HTERT RPE-1 (cell line): ENCODE measurements around the gene ADGRA1.
"Not testable (repeated sequence)": the region's sequence is repeated elsewhere in the genome, so short reads cannot be mapped to it uniquely, and the experiment has no call there.

Experiments used
- in situ Hi-C: fragments of 300-500 bp; cut with MboI; formaldehyde crosslinking; loops from 4 replicates; pipeline ENCODE4 v1.14.3; 2020; ENCODE audit warnings: low sequenced_read_pairs

Gene ADGRA1

GRCh38 chr10:133141144-133141957 lies 53.6 kb downstream of the ADGRA1 start:
- in situ Hi-C loops: no loop called here

DNA sequence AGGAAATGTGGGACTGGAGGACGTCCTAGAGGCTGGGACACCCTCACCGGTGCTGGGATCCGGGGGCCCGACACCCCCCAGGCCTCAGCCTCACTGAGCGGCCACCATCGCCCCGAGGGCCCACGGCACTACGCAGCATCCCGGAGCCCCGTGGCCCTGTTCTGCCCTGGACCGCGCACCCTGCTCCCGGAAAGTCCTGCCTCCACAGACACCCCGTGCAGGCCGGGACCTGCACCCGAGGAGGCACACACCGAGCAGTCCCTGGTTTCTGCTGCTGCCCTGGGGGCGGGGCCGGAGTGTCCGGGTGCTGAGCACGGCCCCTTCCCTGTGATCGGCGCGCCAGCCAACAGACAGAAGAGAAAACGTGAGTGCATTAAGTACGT lies 54.2 kb downstream of the ADGRA1 start:
- in situ Hi-C loops: no loop called here

GRCh38 chr10:133142523-133143199 lies 54.9 kb downstream of the ADGRA1 start:
- in situ Hi-C loops: no loop called here

GRCh38 chr10:133143200-133143533 lies 55.4 kb downstream of the ADGRA1 start:
- in situ Hi-C loops: no loop called here

DNA sequence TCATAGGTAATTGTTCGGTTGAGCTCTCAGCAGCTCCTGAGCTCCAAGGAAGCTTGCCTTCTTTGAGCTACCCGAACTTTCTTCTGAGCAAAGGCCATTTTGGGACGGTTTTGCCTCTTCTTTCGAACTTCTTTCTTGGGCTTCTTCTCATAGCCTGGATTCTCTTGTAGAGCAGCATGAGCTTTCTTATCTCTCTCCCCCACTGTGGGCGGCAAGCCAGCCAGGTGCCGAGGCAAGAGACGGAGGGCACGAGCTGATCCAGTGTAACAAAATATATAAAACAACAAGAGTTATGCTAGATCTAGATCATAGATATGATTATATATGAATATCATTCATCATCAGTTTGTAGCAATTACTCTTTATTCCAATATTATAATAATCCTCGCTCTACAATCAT lies 55.8 kb downstream of the ADGRA1 start:
- in situ Hi-C loops: no loop called here

GRCh38 chr10:133144771-133145170 lies 57.0 kb downstream of the ADGRA1 start:
- in situ Hi-C loops: no loop called here

GRCh38 chr10:133150226-133150625 lies 62.5 kb downstream of the ADGRA1 start:
- in situ Hi-C loops: no loop called here

GRCh38 chr10:133150656-133151055 lies 62.9 kb downstream of the ADGRA1 start:
- in situ Hi-C loops: no loop called here

GRCh38 chr10:133151071-133151470 lies 63.3 kb downstream of the ADGRA1 start:
- in situ Hi-C loops: not testable (repeated sequence)

GRCh38 chr10:133151543-133151972 lies 63.8 kb downstream of the ADGRA1 start:
- in situ Hi-C loops: no loop called here

GRCh38 chr10:133154411-133154810 lies 66.7 kb downstream of the ADGRA1 start:
- in situ Hi-C loops: no loop called here

- in situ Hi-C loops: no loop called here
Observed at GRCh38 chr10:133154996-133155778, 67.5 kb downstream of the ADGRA1 start.

DNA sequence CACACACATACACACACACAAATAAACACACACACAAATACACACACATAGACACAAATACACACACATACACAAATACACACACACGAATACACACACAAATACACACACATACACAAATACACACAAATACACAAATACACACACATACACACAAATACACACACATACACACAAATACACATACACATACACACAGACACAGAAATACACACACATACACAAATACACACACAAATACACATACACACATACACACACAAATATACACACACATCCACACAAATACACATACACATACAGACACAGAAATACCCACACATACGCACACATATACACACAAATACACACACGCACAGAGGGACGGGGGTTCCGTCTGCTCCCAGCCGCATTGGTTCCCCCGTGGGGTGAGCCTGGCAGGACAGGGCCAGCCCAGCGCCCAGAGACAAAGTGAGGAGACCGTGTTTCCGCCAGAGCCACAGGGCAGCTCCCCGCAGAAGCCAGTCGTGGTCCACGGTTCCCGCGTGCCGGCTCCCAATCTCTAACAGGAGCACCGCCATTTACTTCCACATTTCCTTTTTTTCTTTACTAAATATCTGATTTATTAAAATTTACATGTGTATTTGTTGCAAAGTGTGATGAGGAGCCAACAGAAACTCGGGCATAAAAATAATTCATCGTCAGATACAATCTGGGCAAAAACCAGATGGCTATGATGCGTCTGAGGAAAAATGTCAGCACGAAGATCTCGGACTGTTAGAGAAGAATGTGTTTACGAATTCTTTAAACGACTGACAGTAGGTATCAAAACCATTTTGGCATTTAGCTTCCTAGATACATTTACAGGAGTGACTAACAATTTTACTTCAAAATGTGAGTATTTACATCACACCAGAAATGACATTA lies 69.2 kb downstream of the ADGRA1 start:
- in situ Hi-C loops: no loop called here

- in situ Hi-C loops: no loop called here
Observed at GRCh38 chr10:133157662-133158436, 70.1 kb downstream of the ADGRA1 start.

DNA sequence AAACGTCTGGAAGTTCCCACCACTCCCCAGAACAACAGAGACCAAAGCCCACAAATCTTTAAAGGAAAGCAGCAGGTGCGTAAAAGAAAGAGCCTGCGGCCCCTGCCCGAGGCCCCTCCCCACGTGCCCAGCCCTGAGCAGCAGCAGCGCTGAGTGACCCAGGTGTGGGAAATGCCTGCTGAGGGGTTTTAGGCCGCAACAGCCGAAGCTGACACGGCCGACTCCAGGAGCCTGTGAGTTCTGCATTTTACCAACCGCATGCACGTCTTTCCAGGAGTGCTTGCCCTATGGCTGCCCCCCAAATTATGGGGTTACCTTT lies 70.7 kb downstream of the ADGRA1 start:
- in situ Hi-C loops: no loop called here

DNA sequence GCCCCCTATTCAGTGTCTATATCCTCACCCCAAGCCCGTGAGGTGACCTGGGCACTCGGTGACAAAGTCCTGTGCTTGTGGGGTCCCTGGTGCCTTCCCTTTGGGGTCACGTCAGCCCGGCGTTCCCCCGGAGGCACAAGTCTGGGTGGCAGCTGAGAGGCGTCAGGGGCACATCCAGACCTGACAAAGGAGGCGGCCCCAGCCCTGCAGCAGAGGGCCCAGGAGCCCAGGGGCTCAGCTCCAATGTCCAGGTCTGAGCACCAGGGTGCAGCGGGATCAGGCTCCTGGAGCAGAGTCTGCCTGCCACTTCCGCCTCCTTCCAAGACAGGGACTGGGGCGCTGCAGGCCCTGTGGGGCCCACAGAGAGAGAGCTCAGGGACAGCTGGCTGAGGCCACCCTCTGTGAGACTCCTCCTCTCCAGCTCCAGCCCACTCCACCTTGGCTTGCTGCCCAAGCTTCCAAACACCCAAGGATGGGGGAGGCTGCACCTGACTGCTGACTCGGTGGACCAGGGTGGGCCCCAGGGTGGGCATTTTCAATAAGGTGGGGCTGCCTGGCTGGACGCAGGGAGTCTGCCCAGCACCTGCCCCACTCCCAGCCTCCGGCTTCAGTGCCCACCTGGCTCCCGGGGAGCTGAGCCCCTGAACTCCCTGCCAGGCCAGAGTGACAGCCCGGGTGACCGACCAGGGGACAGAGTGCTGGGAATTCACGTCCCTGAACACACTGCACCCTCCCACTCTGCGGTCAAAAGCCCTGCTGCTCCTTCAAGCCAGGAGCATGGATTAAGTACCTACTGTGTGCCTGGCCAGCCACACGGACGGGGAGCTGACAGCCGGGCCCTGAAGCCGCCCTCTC lies 71.3 kb downstream of the ADGRA1 start:
- in situ Hi-C loops: no loop called here

DNA sequence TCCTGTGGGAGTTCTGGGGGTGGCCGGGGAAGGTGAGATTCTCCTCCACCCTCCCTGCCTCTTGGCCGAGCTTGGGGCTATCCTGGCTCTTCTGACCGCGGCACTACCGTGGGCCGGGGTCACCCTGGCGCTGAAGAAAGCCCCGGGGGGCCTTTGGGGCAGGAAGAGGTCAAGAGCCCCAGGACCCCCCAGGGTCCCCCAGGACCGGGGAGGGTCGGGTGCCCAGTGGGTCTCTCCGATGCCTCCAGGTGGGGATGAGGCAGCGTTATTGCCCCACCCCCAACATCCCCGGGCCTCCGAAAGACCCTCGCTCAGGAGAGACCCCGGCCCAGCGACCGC lies 71.9 kb downstream of the ADGRA1 start:
- in situ Hi-C loops: no loop called here

DNA sequence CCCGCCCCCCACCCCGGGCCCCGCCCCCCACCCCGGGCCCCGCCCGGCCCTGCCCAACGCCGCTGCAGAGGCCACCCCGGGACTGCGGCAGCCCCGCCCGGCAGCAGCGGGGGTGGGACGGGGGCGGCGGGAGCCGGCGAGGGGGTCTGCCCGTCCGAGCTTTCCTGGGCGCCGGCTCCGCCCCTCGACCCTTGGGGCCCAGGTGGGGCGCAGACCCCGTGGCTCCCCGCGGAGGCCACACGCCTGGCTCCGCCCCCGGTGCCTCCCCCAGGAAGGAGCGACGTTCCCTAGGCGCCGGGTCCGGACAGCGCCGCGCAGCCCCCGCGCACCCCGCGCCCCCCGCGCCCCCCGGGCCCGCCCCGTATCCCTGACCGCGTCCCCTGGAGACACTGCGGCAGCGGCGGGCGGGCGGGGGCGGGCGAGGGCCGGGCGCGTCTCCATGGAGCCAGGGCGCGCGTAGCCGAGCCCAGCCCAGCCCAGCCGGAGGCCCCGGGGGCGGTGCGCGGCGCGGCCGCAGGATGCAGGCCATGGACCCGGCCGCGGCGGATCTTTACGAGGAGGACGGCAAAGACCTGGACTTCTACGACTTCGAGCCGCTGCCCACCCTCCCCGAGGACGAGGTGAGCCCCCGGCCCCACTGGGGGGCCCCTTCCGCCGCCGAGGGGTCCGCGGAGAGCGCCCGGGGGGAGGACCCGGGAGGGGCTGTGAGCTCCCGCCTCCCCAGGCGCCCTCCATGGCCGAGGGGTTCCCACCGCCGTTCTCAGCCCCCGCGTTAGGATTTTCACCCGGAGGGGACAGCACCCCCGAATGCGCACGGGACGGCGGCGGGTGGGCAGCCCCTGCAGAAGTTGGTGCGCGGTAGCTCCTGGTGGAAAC lies 72.5 kb downstream of the ADGRA1 start, which contains the start of gene KNDC1:
KNDC1 (plus strand) TSS at position 270 of the 876 bp plus-strand sequence; CDS start at position 519, 249 bp downstream.
- in situ Hi-C loops: no loop called here
